ENCODE results near the gene MRPL44.

MRPL44 gene

GRCh38 chr2:223970343-223971128, 13.3 kb downstream of the MRPL44 start:
- no peak overlapping the region for H3K4me3 ChIP-seq (replicated peaks; ENCODE audit: low read depth, low read length)
- peak; percentile 79 for DNase-seq (ENCODE audit: low read depth)
- peak; percentile 92 for TF ChIP-seq CTCF (IDR thresholded peaks at IDR 0.05; ENCODE audit: low read length, missing control alignments)

GRCh38 chr2:223971731-223972130, 14.5 kb downstream of the MRPL44 start:
- no peak for DNase-seq (ENCODE audit: low read depth)
- TF ChIP-seq CTCF (IDR thresholded peaks at IDR 0.05; ENCODE audit: low read length, missing control alignments): no peak
- H3K4me3 ChIP-seq (replicated peaks; ENCODE audit: low read depth, low read length): no peak overlapping the region

GRCh38 chr2:223972656-223973102, 15.4 kb downstream of the MRPL44 start:
- no peak for DNase-seq (ENCODE audit: low read depth)
- no peak for TF ChIP-seq CTCF (IDR thresholded peaks at IDR 0.05; ENCODE audit: low read length, missing control alignments)
- no peak overlapping the region for H3K4me3 ChIP-seq (replicated peaks; ENCODE audit: low read depth, low read length)

GRCh38 chr2:223973606-223974005, 16.3 kb downstream of the MRPL44 start:
- TF ChIP-seq CTCF (IDR thresholded peaks at IDR 0.05; ENCODE audit: low read length, missing control alignments): no peak
- DNase-seq (ENCODE audit: low read depth): no peak

GRCh38 chr2:223976635-223977226, 19.5 kb downstream of the MRPL44 start:
- TF ChIP-seq CTCF (IDR thresholded peaks at IDR 0.05; ENCODE audit: low read length, missing control alignments): no peak
- DNase-seq (ENCODE audit: low read depth): peak; percentile 69
- H3K4me3 ChIP-seq (replicated peaks; ENCODE audit: low read depth, low read length): no peak overlapping the region

More at GRCh38 chr2:223973606-223974005, 16.3 kb downstream of the MRPL44 start:
- H3K4me3 ChIP-seq (replicated peaks; ENCODE audit: low read depth, low read length): no peak overlapping the region

GRCh38 chr2:223978451-223978850, 21.2 kb downstream of the MRPL44 start:
- H3K4me3 ChIP-seq (replicated peaks; ENCODE audit: low read depth, low read length): no peak overlapping the region
- TF ChIP-seq CTCF (IDR thresholded peaks at IDR 0.05; ENCODE audit: low read length, missing control alignments): no peak
- DNase-seq (ENCODE audit: low read depth): no peak

Data from fibroblast of pulmonary artery (primary cell).